ENCODE measurements around the gene IFITM1.
"Not testable (repeated sequence)": the region's sequence is repeated elsewhere in the genome, so short reads cannot be mapped to it uniquely, and the experiment has no call there.

- not testable (repeated sequence) for TF ChIP-seq EZH2 (IDR thresholded peaks at IDR 0.05; ENCODE audit: insufficient read depth, poor library complexity, severe bottlenecking); EZH2phosphoT487 (IDR thresholded peaks at IDR 0.05; ENCODE audit: insufficient read depth, low read depth)
Measured at GRCh38 chr11:333616-334263, 19.9 kb downstream of the IFITM1 start.
